ENCODE results near the gene TMEM98. TPM values are rescaled to one million over a fixed set of nuclear protein-coding genes. Genes with fewer than 3 reads are reported as not detected.
"Not testable (repeated sequence)": the region's sequence is repeated elsewhere in the genome, so short reads cannot be mapped to it uniquely, and the experiment has no call there.

The TMEM98 gene
- total RNA-seq, 2 donors from 2014 or later, result 43.0 to 117 TPM

GRCh38 chr17:32955155-32955554 is 27.2 kb downstream of the TMEM98 start:
- Histone ChIP-seq H3K4me1 (no peaks in the 10 kb centered on the region), H3K27ac (no peak overlapping the region), H3K27me3 (no peaks in the 10 kb centered on the region), H3K4me3 (no peak overlapping the region), H3K36me3 (no peaks in the 10 kb centered on the region), H3K9me3 (no peaks in the 10 kb centered on the region)
- TF ChIP-seq, protein P1, sequence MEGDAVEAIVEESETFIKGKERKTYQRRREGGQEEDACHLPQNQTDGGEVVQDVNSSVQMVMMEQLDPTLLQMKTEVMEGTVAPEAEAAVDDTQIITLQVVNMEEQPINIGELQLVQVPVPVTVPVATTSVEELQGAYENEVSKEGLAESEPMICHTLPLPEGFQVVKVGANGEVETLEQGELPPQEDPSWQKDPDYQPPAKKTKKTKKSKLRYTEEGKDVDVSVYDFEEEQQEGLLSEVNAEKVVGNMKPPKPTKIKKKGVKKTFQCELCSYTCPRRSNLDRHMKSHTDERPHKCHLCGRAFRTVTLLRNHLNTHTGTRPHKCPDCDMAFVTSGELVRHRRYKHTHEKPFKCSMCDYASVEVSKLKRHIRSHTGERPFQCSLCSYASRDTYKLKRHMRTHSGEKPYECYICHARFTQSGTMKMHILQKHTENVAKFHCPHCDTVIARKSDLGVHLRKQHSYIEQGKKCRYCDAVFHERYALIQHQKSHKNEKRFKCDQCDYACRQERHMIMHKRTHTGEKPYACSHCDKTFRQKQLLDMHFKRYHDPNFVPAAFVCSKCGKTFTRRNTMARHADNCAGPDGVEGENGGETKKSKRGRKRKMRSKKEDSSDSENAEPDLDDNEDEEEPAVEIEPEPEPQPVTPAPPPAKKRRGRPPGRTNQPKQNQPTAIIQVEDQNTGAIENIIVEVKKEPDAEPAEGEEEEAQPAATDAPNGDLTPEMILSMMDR (IDR thresholded peaks at IDR 0.05), result no peak
- no peak for DNase-seq (ENCODE audit: low spot score)

DNA sequence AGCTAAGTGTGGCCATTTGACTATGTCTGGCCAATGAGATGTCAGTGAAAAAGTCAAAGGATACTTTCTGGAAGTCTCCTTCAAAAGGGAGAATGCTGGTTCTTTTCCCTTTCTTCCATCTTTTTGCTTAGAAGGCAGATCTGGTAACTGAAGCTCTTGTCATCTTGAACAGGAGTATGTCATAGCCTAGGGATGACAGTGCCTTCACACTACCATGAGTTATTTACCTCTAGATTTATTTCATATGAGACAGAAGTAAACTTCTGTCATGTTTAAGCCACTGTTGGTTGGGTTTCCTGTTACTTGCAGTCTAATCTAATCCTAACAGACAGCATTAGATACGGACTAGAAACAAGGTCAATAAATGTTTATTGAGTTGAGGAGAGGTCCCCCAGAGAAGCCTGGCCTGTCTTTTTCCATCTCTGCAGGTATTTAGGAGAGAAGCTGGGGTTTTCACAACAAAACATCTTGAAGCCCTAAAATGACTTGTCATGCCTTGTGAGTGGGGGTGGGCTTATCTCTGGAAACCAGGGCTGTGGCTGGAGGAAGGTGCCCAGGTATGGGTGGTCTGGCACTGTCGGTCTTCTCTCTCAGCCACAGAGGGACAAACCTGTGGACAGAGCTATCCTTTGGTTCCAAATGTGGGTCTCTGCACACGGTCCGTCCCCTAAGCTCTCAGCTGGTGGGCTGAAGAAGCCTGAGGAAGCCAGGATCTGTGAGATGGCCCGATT is 28.5 kb downstream of the TMEM98 start:
- TF ChIP-seq, protein P1 (IDR thresholded peaks at IDR 0.05), result no peak
- Histone ChIP-seq H3K27me3 (no peaks in the 10 kb centered on the region), H3K4me1 (no peaks in the 10 kb centered on the region), H3K4me3 (no peak overlapping the region), H3K27ac (no peak overlapping the region), H3K9me3 (no peaks in the 10 kb centered on the region), H3K36me3 (no peaks in the 10 kb centered on the region)
- DNase-seq (ENCODE audit: low spot score), result no peak

DNA sequence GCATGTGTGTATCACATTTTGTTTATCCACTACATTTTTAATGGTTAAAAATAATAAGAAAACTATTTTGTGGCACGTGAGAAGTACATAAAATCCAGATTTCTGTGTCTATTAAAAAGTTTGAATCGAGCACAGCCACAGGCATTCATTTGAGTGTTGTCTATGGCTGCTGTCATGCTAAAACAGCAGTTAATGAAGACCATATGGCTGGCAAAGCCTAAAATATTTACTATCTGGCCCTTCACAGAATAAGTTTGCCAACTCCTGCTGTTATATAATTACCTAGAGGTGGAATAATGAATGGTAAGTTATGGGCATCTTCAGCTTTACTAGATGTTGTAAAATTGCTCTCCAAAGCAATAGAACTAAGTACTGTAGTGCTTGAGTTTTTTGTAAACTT is 30.5 kb downstream of the TMEM98 start:
- no peaks in the 10 kb centered on the region for H3K9me3 ChIP-seq
- TF ChIP-seq, protein P1 (IDR thresholded peaks at IDR 0.05), result no peak
- no peaks in the 10 kb centered on the region for H3K27me3 ChIP-seq
- H3K4me3 ChIP-seq, result no peak overlapping the region
- H3K36me3 ChIP-seq, result no peaks in the 10 kb centered on the region
- H3K4me1 ChIP-seq, result no peaks in the 10 kb centered on the region
- no peak for DNase-seq (ENCODE audit: low spot score)
- H3K27ac ChIP-seq, result no peak overlapping the region

- no peaks in the 10 kb centered on the region for H3K36me3 ChIP-seq
- no peak overlapping the region for H3K4me3 ChIP-seq
- H3K4me1 ChIP-seq, result no peaks in the 10 kb centered on the region
- no peaks in the 10 kb centered on the region for H3K9me3 ChIP-seq
- DNase-seq (ENCODE audit: low spot score), result no peak
- H3K27me3 ChIP-seq, result no peaks in the 10 kb centered on the region
- H3K27ac ChIP-seq, result no peak overlapping the region
- TF ChIP-seq, protein P1 (IDR thresholded peaks at IDR 0.05), result no peak
Observed at GRCh38 chr17:32960815-32961214, 32.9 kb downstream of the TMEM98 start.

DNA sequence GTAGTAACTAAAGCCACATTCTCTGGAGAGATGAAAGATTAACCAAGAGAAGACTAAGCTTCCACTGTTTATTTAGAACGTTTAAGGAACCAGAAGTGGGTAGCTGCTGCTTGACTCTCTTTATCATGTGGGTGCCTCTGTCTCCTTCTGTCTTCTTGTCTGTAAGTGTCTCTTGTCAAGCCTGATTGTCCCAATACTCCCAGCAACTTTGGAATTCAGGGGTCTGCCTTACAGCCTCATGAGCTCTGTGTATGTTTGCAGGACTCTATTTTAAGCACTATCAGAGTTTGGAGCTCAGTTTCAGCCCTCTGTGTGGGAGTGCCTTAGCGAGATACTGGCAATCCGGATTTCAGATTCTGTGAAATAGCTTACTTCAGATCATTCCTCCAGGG is 34.4 kb downstream of the TMEM98 start:
- TF ChIP-seq, protein P1 (IDR thresholded peaks at IDR 0.05), result no peak

DNA sequence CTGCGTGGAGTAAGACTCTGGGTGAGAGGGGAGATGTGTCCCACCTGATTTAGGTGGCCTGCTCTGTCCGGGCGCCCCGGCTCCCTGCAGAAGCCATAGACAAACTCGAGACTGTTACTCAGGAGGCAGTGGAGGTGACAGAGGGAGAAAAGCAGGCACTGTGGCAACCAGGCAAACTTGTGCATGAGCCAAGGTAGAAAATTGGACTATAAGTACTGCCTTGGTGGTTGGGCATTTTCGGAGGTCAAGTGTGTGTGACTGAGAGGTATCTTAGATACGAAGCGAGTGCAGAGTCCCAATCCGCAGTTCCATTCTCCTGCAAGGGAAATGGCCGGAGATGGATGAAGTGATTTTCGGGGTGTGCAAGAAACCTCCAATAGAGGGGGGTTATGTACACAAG is 36.6 kb downstream of the TMEM98 start:
- H3K4me3 ChIP-seq, result no peak overlapping the region
- H3K9me3 ChIP-seq, result no peaks in the 10 kb centered on the region
- no peaks in the 10 kb centered on the region for H3K4me1 ChIP-seq

More for the DNA sequence above, 34.4 kb downstream of the TMEM98 start:
- Histone ChIP-seq H3K36me3 (no peaks in the 10 kb centered on the region), H3K27me3 (no peaks in the 10 kb centered on the region), H3K9me3 (no peaks in the 10 kb centered on the region), H3K4me3 (no peak overlapping the region), H3K4me1 (no peaks in the 10 kb centered on the region), H3K27ac (no peak overlapping the region)
- no peak for DNase-seq (ENCODE audit: low spot score)

GRCh38 chr17:32969231-32969630 is 41.3 kb downstream of the TMEM98 start:
- not testable (repeated sequence) for H3K36me3 ChIP-seq; H3K27me3 ChIP-seq; H3K4me1 ChIP-seq; DNase-seq (ENCODE audit: low spot score); H3K27ac ChIP-seq; H3K9me3 ChIP-seq; H3K4me3 ChIP-seq

More for the DNA sequence above, 36.6 kb downstream of the TMEM98 start:
- no peak for DNase-seq (ENCODE audit: low spot score)
- Histone ChIP-seq H3K27ac (no peak overlapping the region), H3K36me3 (no peaks in the 10 kb centered on the region), H3K27me3 (no peaks in the 10 kb centered on the region)
- TF ChIP-seq, protein P1 (IDR thresholded peaks at IDR 0.05), result no peak

All from right atrium auricular region (tissue), 2 donors.